Osteocyte (in vitro differentiated cells): ENCODE data around the gene LRRC23. TPM values are rescaled to one million over a fixed set of nuclear protein-coding genes. Genes with fewer than 3 reads are reported as not detected.

Source experiments
- DNase-seq: peaks from one replicate; pipeline ENCODE4 v3.0.0; 2021; ENCODE audit warnings: mixed read lengths; ENCODE audit not compliant: unreplicated experiment; ENCODE audit errors: extremely low spot score
- H3K27ac Mint-ChIP-seq: one replicate; pipeline ENCODE4 v1.8.0; 2021; ENCODE audit warnings: mild to moderate bottlenecking, mixed read lengths; ENCODE audit not compliant: unreplicated experiment
- H3K27me3 Mint-ChIP-seq: one replicate; pipeline ENCODE4 v1.8.0; 2021; ENCODE audit warnings: mixed read lengths; ENCODE audit not compliant: unreplicated experiment
- H3K36me3 Mint-ChIP-seq: one replicate; pipeline ENCODE4 v1.8.0; 2021; ENCODE audit warnings: mixed read lengths; ENCODE audit not compliant: unreplicated experiment
- H3K4me1 Mint-ChIP-seq: one replicate; pipeline ENCODE4 v1.8.0; 2021; ENCODE audit warnings: mixed read lengths; ENCODE audit not compliant: unreplicated experiment
- H3K4me3 Mint-ChIP-seq: one replicate; pipeline ENCODE4 v1.8.0; 2021; ENCODE audit warnings: mild to moderate bottlenecking, moderate library complexity, mixed read lengths; ENCODE audit not compliant: unreplicated experiment
- H3K9me3 Mint-ChIP-seq: one replicate; pipeline ENCODE4 v1.8.0; 2021; ENCODE audit warnings: mixed read lengths; ENCODE audit not compliant: unreplicated experiment
- total RNA-seq: library from RNA; stranded (reverse); gene quantifications from 2 replicates; pipeline ENCODE4 v1.2.1, GENCODE V29; 2021
- TF ChIP-seq, protein P1 (sequence below): fragments of 200-600 bp; sonication (generic); IDR thresholded peaks from 2 replicates; pipeline ENCODE4 v1.5.0; 2021; ENCODE audit warnings: antibody characterized with exemption, mild to moderate bottlenecking, moderate library complexity

LRRC23 gene
- total RNA-seq, 1 donor from 2014 or later, result 11.3 TPM

DNA sequence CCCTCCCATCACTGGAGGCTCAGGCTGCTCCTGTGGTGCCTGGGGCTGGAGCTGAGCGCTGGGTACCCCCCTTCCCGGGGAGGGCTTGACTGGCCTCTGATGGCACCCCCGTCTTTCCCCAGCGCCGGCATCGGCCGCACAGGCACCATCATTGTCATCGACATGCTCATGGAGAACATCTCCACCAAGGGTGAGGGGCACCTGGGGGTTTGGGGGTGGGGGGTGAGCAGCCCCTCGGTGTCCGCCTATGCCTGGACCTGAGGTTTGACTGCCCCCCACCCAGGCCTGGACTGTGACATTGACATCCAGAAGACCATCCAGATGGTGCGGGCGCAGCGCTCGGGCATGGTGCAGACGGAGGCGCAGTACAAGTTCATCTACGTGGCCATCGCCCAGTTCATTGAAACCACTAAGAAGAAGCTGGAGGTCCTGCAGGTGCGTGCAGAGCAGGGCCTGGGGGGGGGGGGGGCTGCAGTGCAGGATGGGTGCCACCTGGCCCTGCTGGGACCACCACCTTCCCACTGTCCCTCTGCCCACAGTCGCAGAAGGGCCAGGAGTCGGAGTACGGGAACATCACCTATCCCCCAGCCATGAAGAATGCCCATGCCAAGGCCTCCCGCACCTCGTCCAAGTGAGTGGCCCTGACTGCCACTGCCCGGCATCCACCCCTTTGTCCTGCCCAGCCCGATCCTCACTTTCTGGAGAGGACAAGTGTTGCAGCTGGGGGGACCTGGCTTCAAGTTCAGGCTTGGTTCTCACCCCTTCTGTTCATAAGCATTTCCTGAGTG lies 55.4 kb downstream of the LRRC23 start:
- H3K27ac Mint-ChIP-seq, result no peak overlapping the region
- peaks cover 15% of the 10 kb centered on the region for H3K4me1 Mint-ChIP-seq
- no peaks in the 10 kb centered on the region for H3K27me3 Mint-ChIP-seq
- no peaks in the 10 kb centered on the region for H3K9me3 Mint-ChIP-seq
- DNase-seq, result no peak
- no peaks in the 10 kb centered on the region for H3K36me3 Mint-ChIP-seq
- TF ChIP-seq, protein P1, sequence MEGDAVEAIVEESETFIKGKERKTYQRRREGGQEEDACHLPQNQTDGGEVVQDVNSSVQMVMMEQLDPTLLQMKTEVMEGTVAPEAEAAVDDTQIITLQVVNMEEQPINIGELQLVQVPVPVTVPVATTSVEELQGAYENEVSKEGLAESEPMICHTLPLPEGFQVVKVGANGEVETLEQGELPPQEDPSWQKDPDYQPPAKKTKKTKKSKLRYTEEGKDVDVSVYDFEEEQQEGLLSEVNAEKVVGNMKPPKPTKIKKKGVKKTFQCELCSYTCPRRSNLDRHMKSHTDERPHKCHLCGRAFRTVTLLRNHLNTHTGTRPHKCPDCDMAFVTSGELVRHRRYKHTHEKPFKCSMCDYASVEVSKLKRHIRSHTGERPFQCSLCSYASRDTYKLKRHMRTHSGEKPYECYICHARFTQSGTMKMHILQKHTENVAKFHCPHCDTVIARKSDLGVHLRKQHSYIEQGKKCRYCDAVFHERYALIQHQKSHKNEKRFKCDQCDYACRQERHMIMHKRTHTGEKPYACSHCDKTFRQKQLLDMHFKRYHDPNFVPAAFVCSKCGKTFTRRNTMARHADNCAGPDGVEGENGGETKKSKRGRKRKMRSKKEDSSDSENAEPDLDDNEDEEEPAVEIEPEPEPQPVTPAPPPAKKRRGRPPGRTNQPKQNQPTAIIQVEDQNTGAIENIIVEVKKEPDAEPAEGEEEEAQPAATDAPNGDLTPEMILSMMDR, result no peak
- no peak overlapping the region for H3K4me3 Mint-ChIP-seq

DNA sequence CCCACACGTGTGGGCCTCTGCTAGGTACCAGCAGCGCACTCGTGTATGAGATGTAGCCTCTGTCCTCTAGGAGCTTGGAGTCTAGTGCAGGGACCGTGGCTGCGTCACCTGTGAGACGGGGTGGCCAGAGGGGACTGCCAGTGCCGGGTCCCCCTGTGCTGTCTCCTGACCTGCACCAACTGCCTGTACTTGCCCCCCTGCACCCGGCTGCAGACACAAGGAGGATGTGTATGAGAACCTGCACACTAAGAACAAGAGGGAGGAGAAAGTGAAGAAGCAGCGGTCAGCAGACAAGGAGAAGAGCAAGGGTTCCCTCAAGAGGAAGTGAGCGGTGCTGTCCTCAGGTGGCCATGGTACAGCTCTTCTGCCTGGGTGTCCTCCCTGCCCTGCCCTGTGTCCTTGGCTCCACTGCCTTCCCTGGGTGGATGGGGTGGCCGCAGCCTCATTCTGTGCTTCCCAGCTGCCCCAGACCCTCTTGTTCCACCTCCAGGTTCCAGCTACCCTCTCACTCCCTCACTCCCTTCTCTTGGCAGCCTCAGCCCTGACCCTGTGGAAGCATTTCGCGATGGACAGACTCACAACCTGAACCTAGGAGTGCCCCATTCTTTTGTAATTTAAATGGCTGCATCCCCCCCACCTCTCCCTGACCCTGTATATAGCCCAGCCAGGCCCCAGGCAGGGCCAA lies 56.1 kb downstream of the LRRC23 start:
- no peaks in the 10 kb centered on the region for H3K9me3 Mint-ChIP-seq
- H3K27ac Mint-ChIP-seq, result no peak overlapping the region
- H3K4me1 Mint-ChIP-seq, result peaks cover 18% of the 10 kb centered on the region
- no peak for DNase-seq
- no peak overlapping the region for H3K4me3 Mint-ChIP-seq
- peaks cover 6% of the 10 kb centered on the region for H3K36me3 Mint-ChIP-seq
- TF ChIP-seq, protein P1, result no peak
- no peaks in the 10 kb centered on the region for H3K27me3 Mint-ChIP-seq

DNA sequence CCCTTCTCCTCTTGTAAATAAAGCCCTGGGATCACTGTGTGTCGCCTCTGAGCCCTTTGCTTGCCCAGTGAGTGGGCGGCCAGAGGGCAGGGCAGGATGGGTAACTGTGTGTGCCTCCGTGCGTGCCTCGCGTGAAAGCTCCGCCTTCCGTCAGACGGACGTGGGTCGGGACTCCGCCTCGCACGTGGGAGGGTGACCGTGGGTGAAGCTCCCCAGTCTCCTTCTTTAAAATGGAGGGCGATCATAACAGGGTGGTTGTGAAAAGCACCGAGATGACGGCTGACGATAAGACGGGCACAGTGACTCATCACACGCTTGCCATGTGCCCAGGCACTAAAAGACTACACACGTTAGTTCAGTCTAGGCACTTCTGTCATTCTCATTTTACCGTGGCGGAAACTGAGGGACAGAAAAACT lies 56.7 kb downstream of the LRRC23 start:
- H3K9me3 Mint-ChIP-seq, result no peaks in the 10 kb centered on the region
- TF ChIP-seq, protein P1, result no peak
- peak overlapping the region; percentile 90 for H3K27ac Mint-ChIP-seq
- DNase-seq, result no peak
- no peak overlapping the region for H3K4me3 Mint-ChIP-seq
- H3K36me3 Mint-ChIP-seq, result peaks cover 10% of the 10 kb centered on the region
- H3K4me1 Mint-ChIP-seq, result peaks cover 18% of the 10 kb centered on the region
- H3K27me3 Mint-ChIP-seq, result no peaks in the 10 kb centered on the region

DNA sequence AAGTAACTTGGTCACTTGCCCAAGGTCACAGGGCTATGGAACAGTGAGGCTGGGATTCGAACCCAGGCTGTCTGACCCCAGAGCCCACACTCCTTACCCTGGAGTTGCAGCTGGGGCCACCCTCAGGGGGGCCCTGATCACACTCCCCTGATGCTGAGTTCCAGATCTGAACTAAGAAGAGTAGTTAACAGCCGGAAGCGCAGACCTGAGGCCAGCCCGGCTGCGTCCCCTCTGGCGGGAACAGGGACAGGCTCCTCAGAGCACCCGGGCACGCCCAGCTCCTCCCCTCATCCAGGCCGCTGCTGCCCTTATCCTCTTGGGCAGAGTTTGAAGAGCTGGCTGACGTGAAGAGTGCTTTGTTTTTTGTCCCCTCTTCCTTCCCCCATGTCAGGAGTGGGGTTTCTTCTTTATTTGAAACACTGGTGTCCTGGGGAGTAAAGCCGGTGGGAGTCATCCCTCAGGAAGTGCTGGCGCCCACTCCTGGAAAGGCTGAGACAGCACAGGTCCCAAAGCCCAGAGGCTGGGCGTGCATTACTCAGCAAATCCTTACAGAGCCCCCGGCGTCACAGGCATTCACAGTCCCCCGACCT lies 57.2 kb downstream of the LRRC23 start:
- Mint-ChIP-seq H3K36me3 (peaks cover 13% of the 10 kb centered on the region), H3K27ac (peak overlapping the region; percentile 90), H3K9me3 (no peaks in the 10 kb centered on the region), H3K27me3 (no peaks in the 10 kb centered on the region), H3K4me1 (peaks cover 18% of the 10 kb centered on the region), H3K4me3 (peak overlapping the region; percentile 59)
- DNase-seq, result no peak
- TF ChIP-seq, protein P1, result peak; percentile 60
